Midbrain (tissue), 1 donor: ENCODE data around the gene CASP9.

Source experiments
- DNase-seq: peaks from one replicate; lab custom pipeline; 2025; lab: John Stamatoyannopoulos, UW

The CASP9 gene

GRCh38 chr1:15445390-15446122, 78.5 kb downstream of the CASP9 start:
- no peak for DNase-seq

- no peak for DNase-seq
These were observed 79.3 kb downstream of the CASP9 start for GRCh38 chr1:15444468-15445389.

GRCh38 chr1:15443281-15443680, 80.7 kb downstream of the CASP9 start:
- no peak for DNase-seq

- no peak for DNase-seq
These were observed 81.3 kb downstream of the CASP9 start for GRCh38 chr1:15442759-15443158.

DNA sequence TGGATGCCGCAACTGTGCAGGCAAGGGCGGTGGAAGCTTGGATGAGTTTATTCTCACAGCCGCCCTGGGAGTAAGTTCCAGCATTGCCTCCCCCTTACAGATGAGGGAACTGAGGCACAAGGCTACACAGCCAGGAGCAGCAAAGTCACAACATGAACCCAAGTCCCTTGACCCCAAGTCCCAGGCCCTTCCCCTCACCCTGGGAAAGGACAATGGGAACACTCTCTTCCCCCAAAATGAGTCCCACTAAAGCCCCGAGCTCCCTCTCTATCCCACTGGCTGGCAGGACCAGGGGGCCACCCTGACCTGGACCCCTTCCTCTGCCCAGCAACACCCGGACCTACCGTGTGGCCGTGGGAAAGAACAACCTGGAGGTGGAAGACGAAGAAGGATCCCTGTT, 81.9 kb downstream of the CASP9 start:
- DNase-seq: no peak
